Measurements from ENCODE around the gene PCDH1. TPM values are rescaled to one million over a fixed set of nuclear protein-coding genes. Genes with fewer than 3 reads are reported as not detected.
"Not testable (repeated sequence)": the region's sequence is repeated elsewhere in the genome, so short reads cannot be mapped to it uniquely, and the experiment has no call there.

The PCDH1 gene
- total RNA-seq, 4 donors from 2014 or later, result 10.6 to 148 (median 50.6) TPM

GRCh38 chr5:141821430-141821925 lies 56.7 kb downstream of the PCDH1 start:
- no peak for TF ChIP-seq CTCF (IDR thresholded peaks at IDR 0.05)
- DNase-seq (ENCODE audit: low spot score) (no peak), ATAC-seq (ENCODE audit: low FRiP score) (no peak)

- DNase-seq (ENCODE audit: low spot score); ATAC-seq (ENCODE audit: low FRiP score): not testable (repeated sequence)
These were observed 57.5 kb downstream of the PCDH1 start for GRCh38 chr5:141820686-141821085.

GRCh38 chr5:141817631-141818030 lies 60.6 kb downstream of the PCDH1 start:
- no peak for ATAC-seq (ENCODE audit: low FRiP score)
- TF ChIP-seq CTCF (IDR thresholded peaks at IDR 0.05), result no peak
- no peak for DNase-seq (ENCODE audit: low spot score)

GRCh38 chr5:141816598-141817399 lies 61.4 kb downstream of the PCDH1 start:
- TF ChIP-seq CTCF (IDR thresholded peaks at IDR 0.05), result no peak
- DNase-seq (ENCODE audit: low spot score) (no peak), ATAC-seq (ENCODE audit: low FRiP score) (no peak)

- no peak for TF ChIP-seq CTCF (IDR thresholded peaks at IDR 0.05)
- DNase-seq (ENCODE audit: low spot score), result no peak
- no peak for ATAC-seq (ENCODE audit: low FRiP score)
These were observed 62.4 kb downstream of the PCDH1 start for GRCh38 chr5:141815796-141816180.

GRCh38 chr5:141815051-141815795 lies 63.0 kb downstream of the PCDH1 start:
- DNase-seq (ENCODE audit: low spot score) (no peak), ATAC-seq (ENCODE audit: low FRiP score) (no peak)

More at GRCh38 chr5:141815051-141815795, 63.0 kb downstream of the PCDH1 start:
- TF ChIP-seq CTCF (IDR thresholded peaks at IDR 0.05), result no peak
